Nephron (organoid): Measurements from ENCODE around the gene GRM8.

Source experiments
- H3K27ac Mint-ChIP-seq, 3 experiments: 2 replicates each; pipeline ENCODE4 v1.8.0; 2020; ENCODE audit warnings: mixed read lengths in 3 of 3, mild to moderate bottlenecking in 2 of 3, moderate library complexity in 1 of 3
- H3K27me3 Mint-ChIP-seq: 2 replicates; pipeline ENCODE4 v1.8.0; 2021; ENCODE audit warnings: low read depth, mild to moderate bottlenecking, moderate library complexity, mixed read lengths
- H3K36me3 Mint-ChIP-seq: 2 replicates; pipeline ENCODE4 v1.8.0; 2020; ENCODE audit warnings: low read depth, mixed read lengths
- H3K4me1 Mint-ChIP-seq: 2 replicates; pipeline ENCODE4 v1.8.0; 2020; ENCODE audit warnings: mixed read lengths
- H3K4me3 Mint-ChIP-seq, 3 experiments: 2 replicates each; pipeline ENCODE4 v1.8.0; 2020; ENCODE audit warnings: mild to moderate bottlenecking in 3 of 3, mixed read lengths in 3 of 3, moderate library complexity in 2 of 3
- H3K9me3 Mint-ChIP-seq: 2 replicates; pipeline ENCODE4 v1.8.0; 2020; ENCODE audit warnings: mixed read lengths
- TF ChIP-seq, protein P1 (sequence below), 3 experiments: fragments of 200-600 bp; sonication (generic); IDR thresholded peaks; one replicate each; pipeline ENCODE4 v1.5.0; 2021; ENCODE audit warnings: antibody characterized with exemption in 3 of 3; ENCODE audit not compliant: unreplicated experiment in 3 of 3

GRM8 gene

DNA sequence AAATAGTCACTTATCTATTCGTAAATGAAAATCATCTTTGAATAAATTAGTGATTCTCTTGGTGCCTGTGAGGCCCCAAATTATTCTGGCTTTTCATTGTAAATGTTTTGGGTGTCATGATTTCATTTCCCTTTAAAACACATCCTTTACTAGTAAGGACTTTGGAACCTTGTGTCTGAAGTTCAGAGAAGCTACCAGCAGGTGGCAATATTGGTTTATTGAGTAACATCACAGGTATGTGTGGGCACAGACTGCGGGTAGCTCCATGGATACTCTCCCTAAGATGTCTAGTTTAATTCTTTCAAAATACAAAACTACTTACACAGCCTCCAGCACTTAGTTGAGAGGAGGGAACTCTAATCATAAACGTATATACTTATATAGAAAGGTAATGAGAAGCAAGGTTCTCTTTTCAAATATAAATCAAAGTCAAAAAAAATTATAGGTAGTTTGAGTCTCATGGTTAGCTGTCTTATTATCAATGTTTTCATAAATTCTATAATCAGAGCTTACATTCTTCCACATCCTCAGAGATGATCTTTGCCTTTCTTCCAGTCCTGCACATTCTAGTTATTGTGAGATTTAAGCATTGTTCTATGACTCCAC, 449.6 kb downstream of the GRM8 start:
- TF ChIP-seq, protein P1, sequence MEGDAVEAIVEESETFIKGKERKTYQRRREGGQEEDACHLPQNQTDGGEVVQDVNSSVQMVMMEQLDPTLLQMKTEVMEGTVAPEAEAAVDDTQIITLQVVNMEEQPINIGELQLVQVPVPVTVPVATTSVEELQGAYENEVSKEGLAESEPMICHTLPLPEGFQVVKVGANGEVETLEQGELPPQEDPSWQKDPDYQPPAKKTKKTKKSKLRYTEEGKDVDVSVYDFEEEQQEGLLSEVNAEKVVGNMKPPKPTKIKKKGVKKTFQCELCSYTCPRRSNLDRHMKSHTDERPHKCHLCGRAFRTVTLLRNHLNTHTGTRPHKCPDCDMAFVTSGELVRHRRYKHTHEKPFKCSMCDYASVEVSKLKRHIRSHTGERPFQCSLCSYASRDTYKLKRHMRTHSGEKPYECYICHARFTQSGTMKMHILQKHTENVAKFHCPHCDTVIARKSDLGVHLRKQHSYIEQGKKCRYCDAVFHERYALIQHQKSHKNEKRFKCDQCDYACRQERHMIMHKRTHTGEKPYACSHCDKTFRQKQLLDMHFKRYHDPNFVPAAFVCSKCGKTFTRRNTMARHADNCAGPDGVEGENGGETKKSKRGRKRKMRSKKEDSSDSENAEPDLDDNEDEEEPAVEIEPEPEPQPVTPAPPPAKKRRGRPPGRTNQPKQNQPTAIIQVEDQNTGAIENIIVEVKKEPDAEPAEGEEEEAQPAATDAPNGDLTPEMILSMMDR (IDR thresholded peaks at IDR 0.05; ENCODE audit: unreplicated experiment in 3 of 3), result peak; percentile 34 to 64 (median 42)
- no peaks in the 10 kb centered on the region for H3K4me1 Mint-ChIP-seq
- no peak overlapping the region for H3K4me3 Mint-ChIP-seq
- no peak overlapping the region for H3K27ac Mint-ChIP-seq
- no peaks in the 10 kb centered on the region for H3K36me3 Mint-ChIP-seq
- H3K27me3 Mint-ChIP-seq, result peaks cover 8% of the 10 kb centered on the region
- peaks cover 6% of the 10 kb centered on the region for H3K9me3 Mint-ChIP-seq

DNA sequence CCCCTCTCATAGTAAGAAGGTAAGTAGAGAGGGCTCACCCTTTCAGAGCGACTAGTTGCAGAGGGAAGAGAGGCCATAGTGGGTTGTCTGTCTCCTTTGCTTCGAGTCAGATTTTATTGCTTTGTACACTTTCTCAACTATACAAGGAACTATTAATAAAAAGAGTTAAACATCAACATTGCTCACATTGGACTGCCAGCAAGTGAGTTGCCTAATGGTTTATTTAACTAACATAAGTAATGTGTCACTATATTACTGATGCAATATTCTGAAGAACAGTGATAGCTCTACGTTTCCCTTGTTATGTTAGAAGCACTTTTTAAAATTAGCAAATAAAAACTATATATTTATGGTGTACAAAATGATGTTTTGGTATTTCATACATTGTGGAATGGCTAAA, 451.0 kb downstream of the GRM8 start:
- Mint-ChIP-seq H3K9me3 (peaks cover 6% of the 10 kb centered on the region), H3K4me3 (no peak overlapping the region), H3K27ac (no peak overlapping the region), H3K36me3 (no peaks in the 10 kb centered on the region), H3K27me3 (peaks cover 8% of the 10 kb centered on the region), H3K4me1 (no peaks in the 10 kb centered on the region)
- TF ChIP-seq, protein P1 (IDR thresholded peaks at IDR 0.05; ENCODE audit: unreplicated experiment in 3 of 3), result no peak

DNA sequence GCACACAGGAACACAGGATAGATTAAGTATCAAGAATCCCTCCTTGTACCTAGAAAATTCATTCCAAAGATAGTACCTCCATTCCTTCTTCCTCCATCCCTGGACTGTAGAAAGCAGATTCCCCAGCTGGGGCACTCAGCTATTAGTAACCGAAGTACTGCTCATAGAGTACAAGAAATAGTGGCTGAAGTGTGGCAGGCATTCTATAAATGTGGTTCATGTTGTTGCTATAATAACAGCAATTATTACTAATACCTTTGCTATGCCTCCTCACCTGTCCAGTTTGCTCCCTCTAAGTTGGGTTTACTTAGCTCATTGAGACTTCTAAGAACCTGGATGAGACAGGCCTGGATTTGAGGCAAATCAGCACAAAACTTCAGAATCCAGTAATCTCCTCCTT, 453.2 kb downstream of the GRM8 start:
- H3K27me3 Mint-ChIP-seq, result no peaks in the 10 kb centered on the region
- H3K27ac Mint-ChIP-seq, result no peak overlapping the region
- peaks cover 6% of the 10 kb centered on the region for H3K9me3 Mint-ChIP-seq
- H3K36me3 Mint-ChIP-seq, result no peaks in the 10 kb centered on the region
- no peak overlapping the region for H3K4me3 Mint-ChIP-seq
- TF ChIP-seq, protein P1 (IDR thresholded peaks at IDR 0.05; ENCODE audit: unreplicated experiment in 3 of 3), result no peak
- H3K4me1 Mint-ChIP-seq, result no peaks in the 10 kb centered on the region

DNA sequence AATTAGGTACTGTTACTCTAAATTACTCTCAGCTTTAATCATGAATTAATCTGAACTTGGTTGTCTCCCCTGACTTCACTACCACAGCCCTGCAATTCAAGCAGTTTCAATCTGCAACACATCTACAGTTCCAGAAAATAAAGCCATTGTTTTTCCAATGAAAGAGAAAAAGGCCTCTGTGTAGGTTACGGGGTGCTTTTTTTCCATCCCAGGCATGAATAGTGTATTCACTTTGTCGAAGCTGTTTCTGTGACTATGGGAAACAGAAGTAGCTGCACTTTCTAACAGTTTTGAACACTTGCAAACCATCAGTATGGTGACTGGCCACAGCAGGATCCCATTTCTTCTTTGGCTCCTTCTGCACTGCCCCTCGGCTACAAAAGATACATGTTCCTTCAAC, 460.2 kb downstream of the GRM8 start:
- H3K4me1 Mint-ChIP-seq, result no peaks in the 10 kb centered on the region
- no peaks in the 10 kb centered on the region for H3K27me3 Mint-ChIP-seq
- H3K4me3 Mint-ChIP-seq, result no peak overlapping the region
- no peak overlapping the region for H3K27ac Mint-ChIP-seq
- H3K9me3 Mint-ChIP-seq, result no peaks in the 10 kb centered on the region
- TF ChIP-seq, protein P1 (IDR thresholded peaks at IDR 0.05; ENCODE audit: unreplicated experiment in 3 of 3), result no peak
- no peaks in the 10 kb centered on the region for H3K36me3 Mint-ChIP-seq

DNA sequence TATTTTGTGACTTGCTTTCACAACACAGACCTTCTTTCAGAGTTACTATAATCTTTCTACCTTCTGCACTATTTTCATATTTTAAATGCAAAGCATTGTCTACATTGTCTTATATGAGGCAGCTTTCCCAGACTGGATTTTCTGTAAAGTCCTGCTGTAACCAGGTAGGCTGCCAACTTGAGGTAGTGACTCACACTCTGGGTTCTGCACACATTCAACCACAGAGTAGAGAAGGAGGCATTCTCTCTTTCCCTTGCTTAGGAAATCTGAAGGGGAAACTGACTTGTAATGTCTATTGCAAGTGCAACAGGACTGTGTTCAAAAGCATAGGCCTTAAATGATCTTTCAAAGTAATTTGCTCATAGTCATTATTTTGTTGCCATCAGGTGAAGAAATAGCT, 461.4 kb downstream of the GRM8 start:
- no peak overlapping the region for H3K27ac Mint-ChIP-seq
- H3K27me3 Mint-ChIP-seq, result no peaks in the 10 kb centered on the region
- H3K4me1 Mint-ChIP-seq, result no peaks in the 10 kb centered on the region
- H3K9me3 Mint-ChIP-seq, result no peaks in the 10 kb centered on the region
- no peak overlapping the region for H3K4me3 Mint-ChIP-seq
- no peaks in the 10 kb centered on the region for H3K36me3 Mint-ChIP-seq
- TF ChIP-seq, protein P1 (IDR thresholded peaks at IDR 0.05; ENCODE audit: unreplicated experiment in 3 of 3), result no peak

DNA sequence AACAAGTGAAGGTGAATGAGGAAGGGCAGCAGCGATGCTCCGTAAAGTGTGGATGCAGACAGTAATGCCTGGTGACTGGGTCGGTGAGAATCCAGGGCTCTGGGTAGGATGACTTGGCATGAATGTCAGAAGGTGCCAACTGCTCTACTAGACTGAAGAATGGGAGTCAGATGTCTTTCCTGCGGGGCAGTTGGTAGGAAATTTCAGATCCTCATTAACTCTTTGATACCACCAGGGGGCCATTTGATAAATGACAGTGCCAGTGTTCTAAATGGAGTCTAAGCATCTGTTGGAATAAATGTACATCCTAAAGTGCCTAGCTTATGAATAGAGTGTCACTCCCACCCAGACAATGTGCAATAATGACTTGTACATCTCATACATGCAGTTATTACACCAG, 462.0 kb downstream of the GRM8 start:
- Mint-ChIP-seq H3K36me3 (no peaks in the 10 kb centered on the region), H3K9me3 (no peaks in the 10 kb centered on the region), H3K4me3 (no peak overlapping the region), H3K27me3 (no peaks in the 10 kb centered on the region), H3K4me1 (no peaks in the 10 kb centered on the region), H3K27ac (no peak overlapping the region)
- TF ChIP-seq, protein P1 (IDR thresholded peaks at IDR 0.05; ENCODE audit: unreplicated experiment in 3 of 3), result no peak
